Stimulated activated CD4-positive, alpha-beta T cell treated with anti-CD3 and anti-CD28 coated beads, TNF-alpha, amount 100 ng/mL, for 4 hours (primary cell): ENCODE data around the gene NGB.
"Not testable (repeated sequence)": the region's sequence is repeated elsewhere in the genome, so short reads cannot be mapped to it uniquely, and the experiment has no call there.

Experiments
- DNase-seq, 3 experiments: peaks; one replicate each; pipeline ENCODE4 v3.0.0-alpha.2; 2020; ENCODE audit warnings: low read depth in 3 of 3

Gene NGB

DNA sequence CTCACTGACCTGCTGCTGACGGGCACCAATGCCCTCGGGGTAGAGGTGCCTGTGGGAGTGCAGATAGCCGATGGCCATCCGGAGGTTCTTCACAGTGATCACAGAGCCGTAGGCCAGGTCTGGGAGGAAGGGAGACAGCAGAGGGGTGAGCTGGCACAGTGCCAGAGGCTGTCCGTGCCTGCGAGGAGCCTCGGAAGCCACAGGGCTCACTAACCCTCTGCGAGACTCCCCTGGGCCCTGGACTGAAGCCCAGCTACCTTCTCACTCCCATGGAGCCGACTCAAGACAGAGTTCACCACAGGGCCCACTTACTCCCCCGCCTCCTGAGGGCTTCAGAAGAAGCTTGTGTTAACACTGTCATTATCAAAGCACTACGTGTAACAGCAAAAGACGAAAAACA lies 25.1 kb upstream of the NGB start:
- DNase-seq, result no peak

DNA sequence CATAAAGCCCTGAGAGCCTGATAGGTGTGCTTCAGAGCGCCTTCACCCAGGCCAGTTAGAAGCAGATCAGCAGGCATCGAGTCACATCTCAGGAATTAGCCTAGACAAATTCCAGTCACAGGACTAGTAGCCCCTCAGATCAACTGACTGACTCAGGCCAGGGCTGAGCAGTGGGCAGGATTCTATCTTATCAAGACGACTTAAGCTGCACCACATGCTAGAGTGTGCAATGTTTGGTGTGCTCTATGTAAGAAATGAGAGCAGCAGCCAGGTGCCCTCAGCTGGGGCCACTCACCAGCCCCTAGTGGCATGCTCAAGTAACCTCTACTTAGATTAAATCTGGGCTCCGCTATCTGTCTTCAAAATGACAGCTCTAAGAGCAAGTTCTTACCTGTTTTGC lies 19.7 kb upstream of the NGB start:
- DNase-seq, result no peak

DNA sequence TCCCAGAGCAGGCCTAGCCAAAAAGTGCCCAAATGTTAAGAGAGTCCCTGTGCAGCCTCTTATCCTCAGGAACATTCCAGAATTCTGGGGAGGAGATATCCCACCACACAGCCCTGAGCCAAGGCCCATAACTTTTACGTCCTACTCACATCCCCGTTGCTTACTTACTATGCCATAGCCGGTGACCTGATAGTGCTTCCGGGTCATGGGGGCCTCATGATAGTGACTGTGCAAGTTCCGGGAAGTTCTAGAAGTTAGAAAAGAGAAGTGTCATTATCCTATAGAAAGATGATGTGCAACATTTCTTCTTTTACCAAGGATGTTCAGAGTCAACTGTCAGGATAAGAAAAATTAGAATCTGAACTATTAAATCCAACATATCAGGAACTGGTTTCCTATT lies 15.6 kb upstream of the NGB start:
- DNase-seq, result no peak

DNA sequence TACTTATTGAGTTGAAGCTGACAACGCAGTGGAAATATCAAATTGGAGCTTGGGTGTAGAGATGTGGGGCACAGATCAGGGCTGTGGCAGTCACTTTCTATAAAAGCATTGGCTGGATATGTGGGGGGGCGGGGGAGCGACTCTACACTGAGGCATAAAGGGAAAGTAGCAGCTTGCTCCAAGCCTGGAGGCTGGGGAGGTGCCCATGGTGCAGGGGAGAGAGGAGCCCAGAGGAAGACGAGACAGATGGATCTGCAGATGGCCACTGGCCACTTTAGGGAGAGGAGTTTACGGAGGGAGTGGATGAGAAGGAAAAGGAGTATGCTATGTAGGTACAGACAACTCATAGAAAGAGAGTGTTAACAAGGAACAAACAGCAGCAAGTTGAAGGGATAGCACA lies 13.5 kb upstream of the NGB start:
- DNase-seq, result no peak

DNA sequence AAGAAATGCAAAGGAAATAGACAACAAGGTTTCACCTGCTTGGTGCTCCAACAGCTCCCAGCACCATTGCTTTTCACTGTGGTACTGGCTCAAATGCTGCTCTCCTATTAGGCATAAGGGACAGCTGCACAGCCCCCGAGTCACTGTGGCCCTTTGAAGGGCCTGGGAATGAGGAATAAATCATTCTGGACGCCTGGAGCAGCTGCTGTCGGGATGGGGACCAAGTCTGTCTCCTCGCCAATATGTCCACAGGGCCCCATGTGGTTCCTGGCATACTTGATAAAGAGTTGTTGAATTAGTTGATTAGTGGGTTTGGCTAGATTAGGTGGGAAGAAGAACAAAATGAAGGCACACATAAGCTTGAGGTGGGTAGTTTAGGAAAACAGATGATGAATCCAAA lies 13.1 kb upstream of the NGB start:
- DNase-seq, result no peak

DNA sequence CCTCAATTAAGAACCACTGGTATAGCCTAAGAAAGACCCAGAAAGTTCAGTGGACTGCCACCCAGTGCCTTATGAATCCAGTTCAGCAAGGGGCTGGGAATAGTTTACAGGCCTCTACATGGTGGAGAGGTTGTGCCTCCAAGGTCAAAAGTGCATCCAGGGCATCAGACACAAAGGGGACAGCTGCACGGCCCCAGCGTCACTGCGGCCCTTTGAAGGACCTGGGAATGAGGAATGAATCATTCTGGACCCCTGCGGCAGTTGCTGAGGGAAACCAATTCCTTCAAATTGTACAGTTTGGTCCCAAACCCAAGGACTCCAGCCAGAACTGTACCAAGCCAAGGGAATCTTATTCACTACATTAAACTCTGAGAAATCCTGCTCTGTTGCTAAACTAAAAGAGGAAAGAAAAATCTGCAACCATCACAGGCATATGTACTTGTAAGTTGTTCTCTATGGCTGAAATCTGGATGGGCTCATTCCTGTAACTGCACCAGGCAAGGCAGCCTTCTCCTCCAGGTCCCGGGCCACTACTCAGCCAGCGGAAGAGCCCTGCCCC lies 10.9 kb upstream of the NGB start:
- DNase-seq, result no peak

DNA sequence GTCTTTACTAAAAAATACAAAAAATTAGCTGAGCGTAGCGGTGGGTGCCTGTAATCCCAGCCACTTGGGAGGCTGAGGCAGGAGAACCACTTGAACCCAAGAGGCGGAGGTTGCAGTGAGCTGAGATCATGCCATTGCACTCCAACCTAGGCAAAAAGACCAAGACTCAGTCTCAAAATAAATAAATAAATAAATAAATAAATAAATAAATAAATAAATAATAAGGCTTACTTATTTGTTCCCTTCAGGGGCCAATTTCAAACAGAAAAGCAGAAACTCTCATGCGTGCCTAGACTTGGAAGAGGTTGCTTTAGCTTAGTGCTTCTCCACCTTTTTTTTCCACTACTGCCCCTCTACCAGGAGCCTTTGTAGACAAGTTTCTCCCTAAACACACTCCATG lies 9.9 kb upstream of the NGB start:
- DNase-seq, result not testable (repeated sequence)

DNA sequence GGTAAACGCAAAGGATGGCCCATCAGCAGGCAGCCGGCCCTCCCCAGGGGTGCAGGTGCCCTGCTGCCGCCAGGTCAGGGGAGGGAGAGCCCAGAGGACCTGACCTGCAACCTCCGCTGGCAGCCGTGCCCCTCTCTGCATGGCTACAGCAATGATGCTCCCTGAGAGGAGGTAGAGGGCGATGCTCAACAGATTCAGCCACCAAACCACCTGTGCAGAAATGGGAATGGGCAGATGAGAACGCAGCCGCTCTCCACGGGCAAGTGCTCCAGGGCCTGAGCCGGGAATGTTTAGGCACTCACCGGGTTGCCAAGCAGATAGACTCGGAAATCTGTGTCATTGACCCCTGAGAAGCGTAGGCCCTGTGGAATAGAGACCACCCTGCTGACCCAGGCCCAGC lies 8.7 kb upstream of the NGB start:
- no peak for DNase-seq

DNA sequence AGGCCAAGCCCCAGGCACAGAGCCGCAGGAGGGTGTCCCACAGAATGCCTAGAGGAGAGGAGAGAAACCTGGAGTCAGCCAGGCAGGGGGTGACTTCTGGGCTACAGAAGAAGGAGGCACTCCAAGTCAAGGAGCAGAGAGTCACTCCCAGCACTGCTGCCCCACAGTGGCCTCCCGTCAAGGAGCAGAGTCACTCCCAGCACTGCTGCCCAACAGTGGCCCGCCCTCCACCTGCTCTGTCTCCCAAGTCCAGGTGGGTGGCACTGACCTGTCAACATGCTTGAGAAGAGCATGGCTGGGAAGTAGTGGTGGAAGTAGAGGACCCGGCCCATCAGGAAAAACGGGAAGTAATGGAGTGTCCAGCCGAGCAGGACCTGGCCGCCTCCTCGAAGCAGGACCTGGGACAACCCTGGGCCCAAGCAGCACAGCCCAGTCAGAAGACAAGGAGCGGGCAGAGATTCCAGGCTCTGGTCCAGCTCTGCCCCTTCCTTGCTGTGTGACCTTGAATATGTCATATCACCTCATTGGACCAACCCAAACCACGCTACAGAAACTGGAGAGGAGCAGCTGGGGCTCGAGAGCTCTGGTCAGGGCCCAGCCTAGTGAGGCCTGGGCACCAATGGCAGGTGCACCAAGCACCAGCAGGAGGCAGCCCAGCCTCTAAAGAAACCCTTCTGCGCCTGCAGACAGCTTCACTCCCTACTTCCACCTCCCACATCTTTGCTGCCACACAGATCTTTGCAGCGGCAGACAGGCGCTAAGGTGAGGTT lies 7.6 kb upstream of the NGB start:
- no peak for DNase-seq

DNA sequence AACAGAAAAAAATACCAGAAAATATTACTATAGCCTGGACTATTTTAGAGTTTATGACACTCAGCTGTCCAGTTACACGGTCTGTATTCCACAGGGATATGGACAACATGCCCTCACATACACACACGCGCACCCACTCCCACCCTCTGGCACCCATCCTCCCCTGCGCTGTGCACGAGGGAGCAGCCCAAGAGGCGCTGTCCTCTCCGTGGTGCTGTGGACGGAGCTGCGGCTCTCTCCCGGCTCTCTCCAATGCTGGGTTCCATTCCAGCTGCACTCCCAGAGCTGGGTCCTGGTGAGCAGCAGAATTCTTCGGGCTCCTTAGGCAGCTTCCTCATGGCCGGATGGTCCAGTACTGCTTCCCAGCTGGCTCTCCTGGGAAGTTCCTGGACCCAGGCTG lies 6.0 kb upstream of the NGB start:
- no peak for DNase-seq

DNA sequence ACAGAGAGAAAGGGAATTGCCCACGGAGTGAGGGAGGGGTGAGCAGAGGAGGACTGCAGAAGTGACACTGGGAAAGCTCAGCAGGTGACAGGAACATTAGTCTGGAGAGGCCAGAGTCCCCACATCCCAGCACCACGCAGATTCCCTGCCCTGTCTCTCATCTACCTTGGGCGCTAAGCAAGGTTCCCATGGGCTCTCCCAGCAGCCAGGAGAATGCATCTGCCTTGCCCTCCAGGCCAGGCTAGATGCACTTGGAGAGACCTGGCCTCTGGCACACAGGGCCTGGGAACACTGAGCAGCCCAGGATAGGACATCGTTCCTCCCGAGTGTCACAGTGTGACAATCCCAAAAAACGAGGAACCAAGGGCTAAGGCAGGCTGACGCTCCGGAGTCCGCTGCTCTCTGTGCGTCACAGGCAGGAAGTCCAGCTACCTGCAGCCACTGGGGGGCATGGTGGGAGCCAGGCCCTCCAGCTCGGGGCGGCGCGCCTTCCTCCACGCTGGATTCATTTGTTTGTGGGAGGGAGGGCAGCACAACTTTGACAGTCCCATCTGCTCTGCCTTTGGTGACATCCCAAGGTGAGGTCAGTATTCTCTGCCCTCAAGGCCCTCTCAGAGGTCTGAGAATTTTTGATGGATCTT lies 5.4 kb upstream of the NGB start:
- DNase-seq, result no peak

DNA sequence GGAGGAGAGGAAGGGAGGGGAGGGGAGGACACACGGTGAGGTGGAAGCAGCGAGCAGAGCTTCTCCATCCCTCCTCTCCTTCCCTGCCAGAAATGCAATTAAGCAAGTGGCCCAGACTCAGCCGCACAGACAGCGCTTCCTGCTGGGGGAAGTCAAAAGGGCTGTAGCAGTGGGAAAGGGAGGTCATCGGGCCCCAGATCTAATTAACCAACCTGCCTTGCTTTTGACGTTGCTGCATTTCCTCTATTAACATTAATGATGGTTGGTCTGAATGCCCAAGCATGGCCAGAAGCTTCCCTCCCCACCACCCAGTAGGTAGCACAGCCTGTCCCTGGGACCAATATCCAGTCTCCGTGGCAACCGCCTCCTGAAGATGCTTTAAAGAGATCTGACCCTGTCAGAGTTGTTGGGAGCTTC lies 4.6 kb upstream of the NGB start:
- DNase-seq, result no peak

DNA sequence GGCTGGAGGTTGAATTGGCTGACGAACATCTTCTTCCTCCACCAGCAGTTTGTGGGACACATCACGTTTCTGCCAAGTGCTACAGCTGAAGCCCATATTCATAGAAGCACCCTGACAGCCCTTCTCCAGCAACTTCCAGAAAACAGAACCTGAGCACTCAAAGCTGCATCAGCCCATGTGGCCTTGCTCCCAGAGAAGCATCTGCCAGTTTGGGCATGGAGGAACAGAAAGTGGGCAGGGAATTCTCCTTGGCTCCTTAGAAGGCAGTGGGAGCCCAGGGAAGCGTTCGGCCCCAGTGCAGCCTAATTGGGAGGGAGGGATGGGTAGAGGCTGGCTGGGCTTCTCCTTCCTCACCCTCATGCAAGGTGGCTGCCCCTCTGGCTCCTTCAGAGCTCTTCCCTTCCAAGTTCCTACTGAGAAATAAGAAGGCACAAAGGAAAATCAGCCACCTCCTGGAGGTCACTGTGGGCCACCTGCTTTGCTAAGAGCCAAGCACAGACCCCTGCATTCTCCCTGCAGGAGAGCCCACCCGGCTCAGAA lies 4.1 kb upstream of the NGB start:
- DNase-seq, result no peak

DNA sequence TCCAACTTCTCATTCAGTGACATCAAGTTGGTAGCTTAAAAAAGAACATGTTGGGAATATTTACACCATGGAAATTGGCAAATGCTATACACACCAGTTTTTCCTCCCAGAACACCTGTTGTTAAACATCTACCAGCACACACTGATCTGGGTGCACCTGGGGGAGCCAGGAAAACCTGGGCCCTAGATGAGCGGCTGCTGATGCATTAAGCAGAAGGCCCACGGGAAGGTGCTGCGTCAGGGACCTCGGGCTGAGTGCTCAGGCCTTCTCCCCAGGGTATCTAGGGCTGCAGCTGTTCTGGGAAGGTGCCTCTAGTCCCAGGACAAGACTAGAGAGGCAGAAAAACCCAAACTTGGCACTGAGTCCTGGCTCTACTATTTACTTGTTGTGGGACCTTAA lies 2.8 kb upstream of the NGB start:
- no peak for DNase-seq

DNA sequence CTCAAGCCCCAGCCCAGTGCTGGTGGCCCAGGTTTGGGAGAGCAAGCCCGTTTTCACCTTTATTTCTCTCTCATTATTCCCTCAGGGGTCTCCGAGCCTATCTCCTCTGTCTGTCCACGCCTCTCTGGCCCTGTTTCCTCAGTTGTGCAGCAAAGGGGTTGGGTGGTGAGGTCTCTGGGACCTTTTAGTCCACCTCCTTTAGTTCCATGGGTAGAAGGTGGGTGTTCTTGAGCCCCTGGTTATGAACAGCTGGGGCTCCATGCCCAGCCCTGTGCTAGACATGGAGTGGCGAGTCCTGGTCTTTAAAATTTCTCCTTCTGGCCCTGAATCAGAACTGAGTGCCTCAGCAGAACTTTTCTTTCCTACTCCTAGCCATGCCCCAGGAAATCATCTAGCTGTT lies 1.3 kb upstream of the NGB start:
- no peak for DNase-seq

DNA sequence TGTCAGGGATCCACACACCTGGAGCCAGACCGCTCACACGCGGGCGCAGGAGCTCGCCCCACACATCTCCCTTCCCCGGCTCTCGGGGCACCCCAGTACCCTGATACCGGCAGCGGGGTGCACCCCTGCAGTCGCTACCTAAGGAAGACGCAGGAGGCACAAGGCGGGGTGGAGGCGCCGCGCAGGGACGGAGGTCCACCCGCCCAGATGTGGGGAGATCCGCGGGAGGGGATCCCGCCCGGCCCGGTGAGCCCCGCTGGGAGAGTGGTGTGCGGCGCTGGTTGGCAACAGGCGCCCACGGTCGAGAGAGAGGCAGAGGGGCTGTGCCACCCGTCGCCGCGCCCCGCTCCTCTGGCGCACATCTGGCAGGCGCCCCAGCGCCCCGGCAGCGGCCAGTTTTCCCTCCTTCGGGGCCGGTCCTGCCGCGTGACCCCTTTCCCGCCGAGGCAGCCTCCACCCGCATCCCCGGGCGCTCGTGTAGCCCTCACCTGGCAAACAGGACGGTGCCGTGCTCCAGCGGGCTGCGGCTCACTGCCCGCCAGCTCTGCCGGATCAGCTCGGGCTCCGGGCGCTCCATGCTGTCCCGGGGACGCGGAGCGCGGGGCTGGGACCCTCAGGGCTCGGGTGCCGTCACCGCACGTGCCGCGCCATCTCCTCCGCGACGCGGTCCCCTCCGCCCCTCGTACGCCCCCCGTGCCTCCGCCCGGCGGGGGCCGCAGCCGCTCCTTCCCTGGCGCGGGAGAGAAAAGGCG lies 469 bp downstream of the NGB start:
- DNase-seq, result no peak

DNA sequence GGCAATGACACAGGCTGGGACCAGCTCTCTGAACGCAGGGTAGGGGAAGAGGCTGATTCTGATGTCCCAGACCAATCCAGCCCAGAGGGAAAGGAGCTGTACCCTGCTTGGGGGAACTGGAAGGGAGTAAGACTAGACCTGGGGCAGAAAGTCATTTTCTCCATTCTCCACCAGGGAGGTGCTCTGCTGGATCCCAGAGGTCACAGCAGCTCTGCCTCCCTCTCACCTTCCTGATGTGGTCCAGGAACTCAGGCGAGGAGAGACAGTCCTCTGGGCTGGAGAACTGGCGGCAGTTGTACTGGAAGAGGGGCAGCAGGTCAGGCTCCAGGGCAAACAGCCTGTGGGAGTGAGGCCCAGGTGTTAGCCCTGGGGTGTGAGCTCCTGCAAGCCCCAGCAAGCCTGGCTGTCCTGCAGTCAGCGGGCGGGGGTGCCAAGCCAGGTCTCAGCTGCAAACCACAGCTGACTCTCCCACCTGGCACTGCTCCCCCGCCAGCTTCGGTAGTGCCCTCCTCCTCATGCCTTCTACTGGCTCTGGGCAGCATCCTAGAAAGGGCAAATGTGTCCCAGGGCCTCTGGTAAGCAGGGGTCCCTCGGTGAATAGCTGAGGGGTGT lies 1.9 kb downstream of the NGB start:
- no peak for DNase-seq

DNA sequence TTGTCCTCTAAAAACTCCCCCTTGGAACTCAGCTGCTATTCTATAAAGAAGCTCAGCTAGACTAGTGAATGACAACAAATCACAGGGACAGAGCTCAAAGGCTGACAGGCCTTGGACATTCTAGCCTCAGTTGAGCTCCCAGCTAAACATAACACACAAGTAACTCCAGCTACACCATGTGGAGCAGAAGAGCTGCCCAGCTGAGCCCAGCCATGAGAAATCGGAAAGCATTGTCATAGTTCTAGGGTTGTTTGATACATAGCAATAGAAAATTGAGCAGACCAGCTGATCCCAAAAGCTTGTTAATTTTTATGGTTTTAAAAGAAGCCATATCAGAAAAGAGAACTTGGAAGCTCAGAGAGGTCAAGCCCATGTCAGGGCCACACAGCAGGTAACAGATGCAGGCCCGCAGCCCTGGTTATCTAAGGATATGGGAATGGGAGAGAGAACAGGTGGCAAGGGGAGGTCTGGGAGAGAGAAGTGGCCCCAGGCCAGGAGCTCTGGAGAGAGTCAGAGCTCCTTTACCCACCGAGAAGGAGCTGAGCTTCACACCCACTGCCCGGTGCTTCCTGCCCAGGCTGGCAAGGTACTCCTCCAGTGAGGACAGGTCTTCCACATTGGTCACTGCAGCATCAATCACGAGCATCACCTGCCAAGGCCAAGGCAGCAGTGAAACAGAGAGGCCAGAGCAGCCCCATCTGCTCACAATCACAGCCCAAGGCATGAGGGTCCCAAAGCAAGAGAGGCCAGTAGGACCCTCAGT lies 2.9 kb downstream of the NGB start:
- no peak for DNase-seq

DNA sequence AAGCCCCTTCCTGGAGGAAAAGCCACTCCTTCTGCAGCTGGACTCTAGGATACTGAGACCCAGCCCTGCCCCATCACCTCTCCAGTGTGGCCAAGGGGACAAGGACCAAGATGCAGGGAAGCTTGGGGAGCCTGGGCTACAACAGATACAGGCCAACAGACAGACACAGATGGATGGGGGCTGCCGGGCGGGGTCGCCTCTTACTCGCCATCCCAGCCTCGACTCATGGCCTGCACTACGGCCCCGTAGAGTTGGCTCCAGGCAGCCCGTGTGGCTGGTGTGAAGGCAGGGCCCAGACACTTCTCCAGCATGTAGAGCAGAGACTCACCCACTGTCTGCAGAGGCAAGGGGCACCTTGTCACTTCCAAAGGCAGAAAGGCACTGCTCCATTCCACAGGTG lies 4.7 kb downstream of the NGB start:
- no peak for DNase-seq

DNA sequence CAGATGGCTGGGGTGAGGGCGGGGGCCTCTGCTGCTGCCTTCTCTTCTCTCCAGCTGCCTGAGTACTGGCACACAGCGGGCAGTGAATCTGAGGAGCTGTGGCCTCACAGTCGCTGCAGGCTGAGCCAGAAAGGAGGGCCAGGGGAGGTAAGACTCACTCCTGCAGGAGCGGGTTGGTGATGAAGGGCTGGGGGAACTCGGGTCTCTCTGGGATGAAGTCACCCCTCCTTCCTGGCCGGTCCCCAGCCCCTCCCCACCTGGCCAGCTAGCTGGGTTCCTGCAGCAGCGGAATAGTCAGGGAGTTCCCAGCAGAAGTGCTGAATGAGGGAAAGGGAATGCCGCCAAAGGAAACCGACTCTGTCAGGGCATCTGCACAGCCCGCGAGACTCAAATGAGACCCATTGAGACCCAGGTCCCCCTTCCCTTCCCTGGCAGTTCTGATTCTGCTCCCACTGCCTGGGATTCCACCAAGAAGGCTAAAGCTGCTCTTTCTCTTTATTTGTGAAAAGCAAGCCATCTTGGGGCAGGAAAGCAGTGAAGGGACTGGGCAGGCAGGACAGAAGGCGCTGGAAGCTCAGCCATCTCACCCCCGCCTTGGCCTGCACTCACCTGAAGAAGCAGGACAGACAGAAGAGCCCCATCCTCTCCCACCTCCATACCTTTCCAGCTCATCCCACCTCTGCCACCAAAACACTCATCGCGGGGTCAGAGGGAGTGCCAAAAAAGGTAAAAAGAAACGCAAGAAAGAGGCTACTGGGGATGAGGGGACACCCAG lies 5.3 kb downstream of the NGB start:
- DNase-seq, result no peak

DNA sequence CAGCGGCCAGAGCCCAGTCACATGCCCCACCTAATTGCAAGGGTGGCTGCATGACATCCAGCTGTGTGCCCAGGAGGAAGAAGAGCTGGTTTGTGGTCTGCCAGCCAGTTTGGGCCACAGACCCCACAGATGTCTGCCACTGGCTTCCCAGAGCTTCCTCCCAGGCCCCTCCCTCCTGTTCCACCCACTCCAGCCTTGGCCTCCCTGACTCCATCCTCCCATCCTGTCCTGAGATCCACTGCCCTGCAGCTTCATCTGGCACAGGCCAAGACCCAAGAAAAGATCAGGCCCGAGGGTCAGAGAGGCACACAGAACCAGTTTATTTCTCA lies 5.9 kb downstream of the NGB start:
- DNase-seq, result no peak
